SU-DHL-6 (cell line): ENCODE data around the gene EPSTI1.

ENCODE experiments used
- H2AFZ ChIP-seq: fragments of 200-600 bp; sonication (generic); 2 replicates; pipeline ENCODE4 v1.6.1; 2014; ENCODE audit warnings: low read depth, mild to moderate bottlenecking, moderate library complexity, mixed read lengths, antibody characterized with exemption, low read length; ENCODE audit not compliant: severe bottlenecking
- H3F3A ChIP-seq: fragments of 200-600 bp; shearing (Covaris generic); 2 replicates; pipeline ENCODE4 v1.6.0; 2016; ENCODE audit warnings: antibody characterized with exemption, mild to moderate bottlenecking; ENCODE audit not compliant: insufficient read depth
- H3K27ac ChIP-seq: fragments of 200-600 bp; sonication (generic); 2 replicates; pipeline ENCODE4 v1.5.1; 2016; ENCODE audit warnings: low read depth, mild to moderate bottlenecking, low read length, moderate library complexity, mixed read lengths
- H3K27me3 ChIP-seq: fragments of 200-600 bp; sonication (generic), shearing (Covaris generic); 2 replicates; pipeline ENCODE4 v1.6.0; 2014; ENCODE audit warnings: mild to moderate bottlenecking, low read length
- H3K36me3 ChIP-seq: fragments of 200-600 bp; sonication (generic); 2 replicates; pipeline ENCODE4 v1.6.1; 2014; ENCODE audit warnings: mild to moderate bottlenecking, low read length, mixed read lengths
- H3K4me2 ChIP-seq: fragments of 300-600, 200-600 bp; shearing (Covaris generic), sonication (generic); 2 replicates; pipeline ENCODE4 v1.6.0; 2014; ENCODE audit warnings: low read length, low read depth, mild to moderate bottlenecking; ENCODE audit not compliant: poor library complexity, severe bottlenecking
- H3K4me3 ChIP-seq: fragments of 200-600 bp; sonication (generic); 2 replicates; pipeline ENCODE4 v1.5.1; 2014; ENCODE audit warnings: antibody characterized with exemption, low read length, mild to moderate bottlenecking, mixed read lengths; ENCODE audit not compliant: insufficient read depth, poor library complexity, severe bottlenecking
- H3K79me2 ChIP-seq: fragments of 200-600 bp; sonication (generic); 2 replicates; pipeline ENCODE4 v1.6.1; 2014; ENCODE audit warnings: mild to moderate bottlenecking, low read length, moderate library complexity; ENCODE audit not compliant: insufficient read depth
- H3K9ac ChIP-seq: fragments of 200-600 bp; sonication (generic); 2 replicates; pipeline ENCODE4 v1.7.0; 2014; ENCODE audit warnings: mild to moderate bottlenecking, low read length
- H3K9me2 ChIP-seq: fragments of 200-600 bp; sonication (generic); replicated peaks from 2 replicates; pipeline ENCODE4 v1.6.1; 2014; ENCODE audit warnings: low read length; ENCODE audit not compliant: insufficient read depth
- H3K9me3 ChIP-seq: fragments of 200-600 bp; sonication (generic); 2 replicates; pipeline ENCODE4 v1.6.1; 2014; ENCODE audit warnings: low read length, mixed read lengths; ENCODE audit not compliant: insufficient read depth
- H4K20me1 ChIP-seq: fragments of 200-600 bp; sonication (generic); 2 replicates; pipeline ENCODE4 v1.6.1; 2014; ENCODE audit warnings: low read depth, mild to moderate bottlenecking, antibody characterized with exemption, low read length, moderate library complexity, mixed read lengths
- CTCF ChIP-seq: fragments of 200-600 bp; sonication (generic); IDR thresholded peaks from one replicate; pipeline ENCODE4 v1.5.1; 2017; ENCODE audit warnings: antibody characterized with exemption, mild to moderate bottlenecking, low read length, moderate library complexity; ENCODE audit not compliant: insufficient read depth, poor library complexity, severe bottlenecking
- EZH2phosphoT487 ChIP-seq: fragments of 200-600 bp; sonication (generic), shearing (Covaris generic); conservative IDR thresholded peaks from 2 replicates; pipeline ENCODE4 v1.6.1; 2018; ENCODE audit warnings: mild to moderate bottlenecking, antibody characterized with exemption, low read length, moderate library complexity, mixed read lengths

The EPSTI1 gene

GRCh38 chr13:42878721-42879120 is 113.3 kb downstream of the EPSTI1 start:
- no peak overlapping the region for H3K9ac ChIP-seq
- H3K36me3 ChIP-seq = no peaks in the 10 kb centered on the region
- TF ChIP-seq EZH2phosphoT487 (no peak), CTCF (no peak)
- H3K4me3 ChIP-seq = no peak overlapping the region
- no peak overlapping the region for H2AFZ ChIP-seq
- H3K9me3 ChIP-seq = no peaks in the 10 kb centered on the region
- H3K4me2 ChIP-seq = no peak overlapping the region
- H3K79me2 ChIP-seq = no peaks in the 10 kb centered on the region
- H3F3A ChIP-seq = no peaks in the 10 kb centered on the region
- H3K27ac ChIP-seq = no peak overlapping the region
- H4K20me1 ChIP-seq = no peaks in the 10 kb centered on the region
- no peaks in the 10 kb centered on the region for H3K27me3 ChIP-seq
- no peaks in the 10 kb centered on the region for H3K9me2 ChIP-seq

- H3K4me2 ChIP-seq = no peak overlapping the region
- no peak overlapping the region for H3K9ac ChIP-seq
- no peaks in the 10 kb centered on the region for H3K27me3 ChIP-seq
- H3K9me2 ChIP-seq = no peaks in the 10 kb centered on the region
- H3K9me3 ChIP-seq = no peaks in the 10 kb centered on the region
- no peak overlapping the region for H3K4me3 ChIP-seq
- no peaks in the 10 kb centered on the region for H3K79me2 ChIP-seq
- H3F3A ChIP-seq = no peaks in the 10 kb centered on the region
- no peaks in the 10 kb centered on the region for H4K20me1 ChIP-seq
- no peak overlapping the region for H2AFZ ChIP-seq
- H3K27ac ChIP-seq = no peak overlapping the region
- TF ChIP-seq CTCF (no peak), EZH2phosphoT487 (no peak)
- H3K36me3 ChIP-seq = no peaks in the 10 kb centered on the region
Measured at GRCh38 chr13:42876887-42877545, 115.0 kb downstream of the EPSTI1 start.

- no peak overlapping the region for H3K4me2 ChIP-seq
- no peaks in the 10 kb centered on the region for H3K9me3 ChIP-seq
- H3F3A ChIP-seq = no peaks in the 10 kb centered on the region
- TF ChIP-seq CTCF (no peak), EZH2phosphoT487 (no peak)
- no peak overlapping the region for H3K27ac ChIP-seq
- no peaks in the 10 kb centered on the region for H3K9me2 ChIP-seq
- H2AFZ ChIP-seq = no peak overlapping the region
- H3K9ac ChIP-seq = no peak overlapping the region
- no peak overlapping the region for H3K4me3 ChIP-seq
- H3K36me3 ChIP-seq = no peaks in the 10 kb centered on the region
- H4K20me1 ChIP-seq = no peaks in the 10 kb centered on the region
- H3K79me2 ChIP-seq = no peaks in the 10 kb centered on the region
- H3K27me3 ChIP-seq = no peaks in the 10 kb centered on the region
Measured at GRCh38 chr13:42876270-42876714, 115.7 kb downstream of the EPSTI1 start.
